Glutamatergic neuron (in vitro differentiated cells): ENCODE data around the gene ARL15. TPM values are rescaled to one million over a fixed set of nuclear protein-coding genes. Genes with fewer than 3 reads are reported as not detected.
A peak's percentile ranks its signal among the peaks of the same experiment; 100 is the strongest.

Source experiments
- DNase-seq: peaks from one replicate; pipeline ENCODE4 v3.0.0; 2022
- H3K27ac Mint-ChIP-seq: one replicate; pipeline ENCODE4 v1.8.0; 2020; ENCODE audit warnings: mild to moderate bottlenecking, mixed read lengths, inconsistent platforms; ENCODE audit not compliant: unreplicated experiment
- H3K27me3 Mint-ChIP-seq: one replicate; pipeline ENCODE4 v1.8.0; 2020; ENCODE audit warnings: mild to moderate bottlenecking, moderate library complexity, mixed read lengths, inconsistent platforms; ENCODE audit not compliant: unreplicated experiment
- H3K36me3 Mint-ChIP-seq: one replicate; pipeline ENCODE4 v1.8.0; 2020; ENCODE audit warnings: mild to moderate bottlenecking, mixed read lengths, inconsistent platforms; ENCODE audit not compliant: unreplicated experiment
- H3K4me1 Mint-ChIP-seq: one replicate; pipeline ENCODE4 v1.8.0; 2020; ENCODE audit warnings: mild to moderate bottlenecking, low read depth, mixed read lengths, inconsistent platforms; ENCODE audit not compliant: unreplicated experiment
- H3K4me3 Mint-ChIP-seq: one replicate; pipeline ENCODE4 v1.8.0; 2020; ENCODE audit warnings: mild to moderate bottlenecking, mixed read lengths, inconsistent platforms; ENCODE audit not compliant: unreplicated experiment
- H3K9me3 Mint-ChIP-seq: one replicate; pipeline ENCODE4 v1.8.0; 2020; ENCODE audit warnings: mild to moderate bottlenecking, moderate library complexity, mixed read lengths, inconsistent platforms; ENCODE audit not compliant: unreplicated experiment
- total RNA-seq: library from RNA; stranded (reverse); fragmentation: NEBNext Ultra II Directional; extraction: Animal tissue kit (Norgen Biotek cat#: 25700); gene quantifications from one replicate; pipeline ENCODE4 v1.2.1, GENCODE V29; 2021; ENCODE audit not compliant: unreplicated experiment
- TF ChIP-seq, protein P1 (sequence below): fragments of 200-600 bp; sonication (generic); IDR thresholded peaks from one replicate; pipeline ENCODE4 v1.5.0; 2021; ENCODE audit not compliant: partially characterized antibody, unreplicated experiment

Gene ARL15
- total RNA-seq, 1 donor from 2014 or later, result 37.4 TPM

DNA sequence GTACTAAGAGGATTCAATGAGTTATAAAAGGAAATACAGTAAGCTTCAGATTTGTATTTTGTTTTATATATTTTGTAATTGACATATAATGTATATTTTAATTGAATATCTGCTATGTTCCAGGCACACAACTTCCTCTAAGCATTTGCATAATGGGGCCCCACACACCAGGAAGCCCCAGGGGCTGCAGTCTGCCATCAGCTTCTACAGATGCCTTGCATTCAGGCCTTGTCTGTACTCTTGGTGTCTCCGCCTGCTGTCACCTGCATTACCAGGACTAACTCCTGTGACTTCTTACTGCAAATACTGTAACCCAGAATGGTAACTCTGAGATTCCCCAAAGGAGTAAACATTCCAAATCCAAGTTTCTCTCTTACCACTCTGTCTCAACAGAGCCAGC, 20.6 kb downstream of the ARL15 start:
- no peaks in the 10 kb centered on the region for H3K27me3 Mint-ChIP-seq
- H3K4me1 Mint-ChIP-seq, result peaks cover 26% of the 10 kb centered on the region
- TF ChIP-seq, protein P1, sequence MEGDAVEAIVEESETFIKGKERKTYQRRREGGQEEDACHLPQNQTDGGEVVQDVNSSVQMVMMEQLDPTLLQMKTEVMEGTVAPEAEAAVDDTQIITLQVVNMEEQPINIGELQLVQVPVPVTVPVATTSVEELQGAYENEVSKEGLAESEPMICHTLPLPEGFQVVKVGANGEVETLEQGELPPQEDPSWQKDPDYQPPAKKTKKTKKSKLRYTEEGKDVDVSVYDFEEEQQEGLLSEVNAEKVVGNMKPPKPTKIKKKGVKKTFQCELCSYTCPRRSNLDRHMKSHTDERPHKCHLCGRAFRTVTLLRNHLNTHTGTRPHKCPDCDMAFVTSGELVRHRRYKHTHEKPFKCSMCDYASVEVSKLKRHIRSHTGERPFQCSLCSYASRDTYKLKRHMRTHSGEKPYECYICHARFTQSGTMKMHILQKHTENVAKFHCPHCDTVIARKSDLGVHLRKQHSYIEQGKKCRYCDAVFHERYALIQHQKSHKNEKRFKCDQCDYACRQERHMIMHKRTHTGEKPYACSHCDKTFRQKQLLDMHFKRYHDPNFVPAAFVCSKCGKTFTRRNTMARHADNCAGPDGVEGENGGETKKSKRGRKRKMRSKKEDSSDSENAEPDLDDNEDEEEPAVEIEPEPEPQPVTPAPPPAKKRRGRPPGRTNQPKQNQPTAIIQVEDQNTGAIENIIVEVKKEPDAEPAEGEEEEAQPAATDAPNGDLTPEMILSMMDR, result no peak
- H3K27ac Mint-ChIP-seq, result peak overlapping the region; percentile 91
- H3K4me3 Mint-ChIP-seq, result no peak overlapping the region
- peaks cover 7% of the 10 kb centered on the region for H3K9me3 Mint-ChIP-seq
- DNase-seq, result peak; percentile 55
- H3K36me3 Mint-ChIP-seq, result no peaks in the 10 kb centered on the region

DNA sequence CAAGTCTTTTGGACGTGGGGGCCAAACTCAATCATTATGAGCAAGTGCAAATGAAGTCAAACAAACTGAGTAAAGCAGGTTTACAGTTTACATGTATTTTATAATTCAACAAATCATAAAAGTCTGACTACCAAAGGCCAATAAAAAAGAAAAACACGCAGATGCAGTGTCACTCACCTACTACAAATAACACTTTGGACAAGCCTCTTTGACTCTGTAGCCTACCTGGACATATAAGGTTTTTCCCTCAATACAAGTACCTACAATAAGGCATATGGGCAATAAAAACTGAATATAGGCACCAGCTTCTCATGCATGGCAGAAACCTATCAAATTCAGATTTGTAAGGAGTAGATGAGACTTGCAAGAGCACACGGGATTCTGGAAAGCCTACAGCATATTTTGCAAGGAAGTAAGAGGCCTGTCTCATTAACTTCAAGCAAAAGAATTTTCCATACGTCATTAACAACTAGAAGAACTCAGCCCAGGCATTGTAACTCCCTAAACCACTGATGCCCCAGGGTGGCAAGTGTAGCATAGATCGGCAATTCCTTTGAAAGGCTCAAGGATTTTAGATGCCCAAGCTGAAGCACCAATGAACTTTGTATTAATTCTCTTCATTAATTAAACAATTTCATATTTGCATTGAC, 21.7 kb downstream of the ARL15 start:
- TF ChIP-seq, protein P1, result no peak
- Mint-ChIP-seq H3K4me1 (peaks cover 18% of the 10 kb centered on the region), H3K4me3 (no peak overlapping the region), H3K36me3 (no peaks in the 10 kb centered on the region), H3K9me3 (peaks cover 2% of the 10 kb centered on the region), H3K27me3 (no peaks in the 10 kb centered on the region), H3K27ac (no peak overlapping the region)
- no peak for DNase-seq

DNA sequence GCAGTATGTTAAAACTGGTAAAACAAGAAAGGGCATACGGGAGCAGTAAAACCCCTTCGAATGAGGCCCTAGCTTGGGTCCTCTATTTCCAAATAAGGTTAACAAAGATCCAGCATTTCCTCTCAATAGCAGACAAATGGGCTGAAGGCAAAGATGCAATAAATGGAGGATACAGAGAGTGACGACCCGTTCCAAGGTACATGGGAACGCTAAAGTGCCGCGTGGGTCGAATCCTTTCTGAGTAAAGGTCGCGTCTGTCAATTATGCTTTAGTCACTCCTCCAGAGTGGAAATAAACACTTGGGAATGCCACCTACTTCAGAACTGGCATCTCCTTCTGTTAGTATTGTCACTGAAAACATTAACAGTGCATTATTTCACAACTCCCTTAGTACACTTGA, 24.7 kb downstream of the ARL15 start:
- Mint-ChIP-seq H3K4me1 (peaks cover 13% of the 10 kb centered on the region), H3K4me3 (peak overlapping the region; percentile 26), H3K27ac (peak overlapping the region; percentile 62), H3K9me3 (peaks cover 1% of the 10 kb centered on the region), H3K27me3 (peaks cover 2% of the 10 kb centered on the region), H3K36me3 (peaks cover 4% of the 10 kb centered on the region)
- no peak for DNase-seq
- TF ChIP-seq, protein P1, result no peak

DNA sequence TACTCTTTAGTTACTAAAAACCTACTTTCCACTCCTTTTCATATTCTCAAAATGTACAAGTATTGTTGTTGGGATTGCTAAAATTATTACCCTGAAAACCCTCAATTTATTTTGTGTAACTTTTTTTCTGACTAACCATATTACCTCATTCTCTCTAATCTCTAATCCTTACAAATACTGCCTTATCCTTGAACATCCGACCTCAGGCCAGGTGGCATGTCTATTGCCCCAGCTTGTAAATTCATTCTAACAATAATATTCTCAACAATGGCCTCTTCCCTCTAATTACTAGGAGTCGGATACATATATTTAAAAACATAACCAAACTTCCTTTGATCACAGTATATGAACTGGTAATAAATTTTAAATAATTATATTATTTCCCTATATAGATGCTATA, 25.8 kb downstream of the ARL15 start:
- Mint-ChIP-seq H3K4me1 (peaks cover 11% of the 10 kb centered on the region), H3K4me3 (no peak overlapping the region), H3K27ac (no peak overlapping the region), H3K36me3 (peaks cover 4% of the 10 kb centered on the region), H3K9me3 (peaks cover 1% of the 10 kb centered on the region), H3K27me3 (peaks cover 2% of the 10 kb centered on the region)
- no peak for DNase-seq
- TF ChIP-seq, protein P1, result no peak

DNA sequence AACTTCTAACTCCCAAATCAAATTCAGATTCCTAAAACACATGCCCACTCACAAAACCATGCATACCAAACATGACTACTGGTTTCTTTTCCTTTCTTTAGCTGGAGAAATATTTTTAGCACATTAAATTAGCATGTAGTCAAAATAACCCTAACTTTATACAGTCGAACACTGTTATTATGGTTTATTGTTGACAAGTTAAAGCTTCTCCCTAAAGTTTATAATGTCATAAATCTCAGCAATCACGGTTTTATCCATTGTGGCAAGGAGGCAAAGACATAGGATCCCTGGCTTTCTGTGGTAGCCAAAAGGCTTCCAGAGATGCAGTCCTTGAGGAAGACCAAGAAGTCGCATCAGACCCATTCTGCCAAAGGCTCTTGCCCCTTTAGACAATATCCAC, 27.5 kb downstream of the ARL15 start:
- peaks cover 2% of the 10 kb centered on the region for H3K9me3 Mint-ChIP-seq
- DNase-seq, result no peak
- H3K4me3 Mint-ChIP-seq, result no peak overlapping the region
- H3K36me3 Mint-ChIP-seq, result peaks cover 4% of the 10 kb centered on the region
- TF ChIP-seq, protein P1, result no peak
- no peak overlapping the region for H3K27ac Mint-ChIP-seq
- H3K4me1 Mint-ChIP-seq, result peaks cover 4% of the 10 kb centered on the region
- peaks cover 2% of the 10 kb centered on the region for H3K27me3 Mint-ChIP-seq
